NCI-H69 (cell line): ENCODE data around the gene PRDM1.

ENCODE experiments used
- DNase-seq: peaks from one replicate; lab custom pipeline; 2025; lab: John Stamatoyannopoulos, UW

PRDM1 gene

GRCh38 chr6:106085984-106086813 is at the start of gene PRDM1:
Gene PRDM1 (plus strand): TSS chr6:106086336. CDS start chr6:106086554, 218 bp downstream.
- peak; percentile 92 for DNase-seq

- no peak for DNase-seq
Observed at GRCh38 chr6:106037060-106037459, 49.1 kb upstream of the PRDM1 start.

GRCh38 chr6:106039897-106040592 is 46.1 kb upstream of the PRDM1 start:
- DNase-seq, result no peak

GRCh38 chr6:106044151-106044550 is 42.0 kb upstream of the PRDM1 start:
- no peak for DNase-seq

GRCh38 chr6:106045077-106045476 is 41.1 kb upstream of the PRDM1 start:
- no peak for DNase-seq

- DNase-seq, result peak; percentile 50
Observed at GRCh38 chr6:106046116-106046853, 39.9 kb upstream of the PRDM1 start.

- no peak for DNase-seq
Observed at GRCh38 chr6:106046854-106047200, 39.3 kb upstream of the PRDM1 start.

- DNase-seq, result no peak
Observed at GRCh38 chr6:106048336-106048735, 37.8 kb upstream of the PRDM1 start.

GRCh38 chr6:106050538-106050937 is 35.6 kb upstream of the PRDM1 start:
- no peak for DNase-seq

GRCh38 chr6:106051226-106051625 is 34.9 kb upstream of the PRDM1 start:
- peak; percentile 25 for DNase-seq

- no peak for DNase-seq
Observed at GRCh38 chr6:106053484-106054205, 32.5 kb upstream of the PRDM1 start.

GRCh38 chr6:106055489-106055888 is 30.6 kb upstream of the PRDM1 start:
- no peak for DNase-seq

GRCh38 chr6:106056060-106056745 is 29.9 kb upstream of the PRDM1 start:
- no peak for DNase-seq

GRCh38 chr6:106056746-106057390 is 29.3 kb upstream of the PRDM1 start:
- DNase-seq, result peak; percentile 18

GRCh38 chr6:106059331-106059730 is 26.8 kb upstream of the PRDM1 start:
- no peak for DNase-seq

GRCh38 chr6:106060167-106060566 is 26.0 kb upstream of the PRDM1 start:
- DNase-seq, result no peak

- no peak for DNase-seq
Observed at GRCh38 chr6:106063448-106063850, 22.7 kb upstream of the PRDM1 start.

- DNase-seq, result no peak
Observed at GRCh38 chr6:106064142-106064541, 22.0 kb upstream of the PRDM1 start.

GRCh38 chr6:106064756-106065155 is 21.4 kb upstream of the PRDM1 start:
- no peak for DNase-seq

- DNase-seq, result no peak
Observed at GRCh38 chr6:106066989-106067388, 19.1 kb upstream of the PRDM1 start.

- DNase-seq, result peak; percentile 88
Observed at GRCh38 chr6:106069478-106069877, 16.7 kb upstream of the PRDM1 start.
